SU-DHL-6 (cell line): ENCODE data around the gene SPIN2B.

Experiments used
- H2AFZ ChIP-seq: fragments of 200-600 bp; sonication (generic); 2 replicates; pipeline ENCODE4 v1.6.1; 2014; ENCODE audit warnings: low read depth, mild to moderate bottlenecking, moderate library complexity, mixed read lengths, antibody characterized with exemption, low read length; ENCODE audit not compliant: severe bottlenecking
- H3F3A ChIP-seq: fragments of 200-600 bp; shearing (Covaris generic); 2 replicates; pipeline ENCODE4 v1.6.0; 2016; ENCODE audit warnings: antibody characterized with exemption, mild to moderate bottlenecking; ENCODE audit not compliant: insufficient read depth
- H3K27ac ChIP-seq: fragments of 200-600 bp; sonication (generic); 2 replicates; pipeline ENCODE4 v1.5.1; 2016; ENCODE audit warnings: low read depth, mild to moderate bottlenecking, low read length, moderate library complexity, mixed read lengths
- H3K27me3 ChIP-seq: fragments of 200-600 bp; sonication (generic), shearing (Covaris generic); 2 replicates; pipeline ENCODE4 v1.6.0; 2014; ENCODE audit warnings: mild to moderate bottlenecking, low read length
- H3K36me3 ChIP-seq: fragments of 200-600 bp; sonication (generic); 2 replicates; pipeline ENCODE4 v1.6.1; 2014; ENCODE audit warnings: mild to moderate bottlenecking, low read length, mixed read lengths
- H3K4me2 ChIP-seq: fragments of 300-600, 200-600 bp; shearing (Covaris generic), sonication (generic); 2 replicates; pipeline ENCODE4 v1.6.0; 2014; ENCODE audit warnings: low read length, low read depth, mild to moderate bottlenecking; ENCODE audit not compliant: poor library complexity, severe bottlenecking
- H3K4me3 ChIP-seq: fragments of 200-600 bp; sonication (generic); 2 replicates; pipeline ENCODE4 v1.5.1; 2014; ENCODE audit warnings: antibody characterized with exemption, low read length, mild to moderate bottlenecking, mixed read lengths; ENCODE audit not compliant: insufficient read depth, poor library complexity, severe bottlenecking
- H3K79me2 ChIP-seq: fragments of 200-600 bp; sonication (generic); 2 replicates; pipeline ENCODE4 v1.6.1; 2014; ENCODE audit warnings: mild to moderate bottlenecking, low read length, moderate library complexity; ENCODE audit not compliant: insufficient read depth
- H3K9ac ChIP-seq: fragments of 200-600 bp; sonication (generic); 2 replicates; pipeline ENCODE4 v1.7.0; 2014; ENCODE audit warnings: mild to moderate bottlenecking, low read length
- H3K9me2 ChIP-seq: fragments of 200-600 bp; sonication (generic); replicated peaks from 2 replicates; pipeline ENCODE4 v1.6.1; 2014; ENCODE audit warnings: low read length; ENCODE audit not compliant: insufficient read depth
- H3K9me3 ChIP-seq: fragments of 200-600 bp; sonication (generic); 2 replicates; pipeline ENCODE4 v1.6.1; 2014; ENCODE audit warnings: low read length, mixed read lengths; ENCODE audit not compliant: insufficient read depth
- H4K20me1 ChIP-seq: fragments of 200-600 bp; sonication (generic); 2 replicates; pipeline ENCODE4 v1.6.1; 2014; ENCODE audit warnings: low read depth, mild to moderate bottlenecking, antibody characterized with exemption, low read length, moderate library complexity, mixed read lengths
- CTCF ChIP-seq: fragments of 200-600 bp; sonication (generic); IDR thresholded peaks from one replicate; pipeline ENCODE4 v1.5.1; 2017; ENCODE audit warnings: antibody characterized with exemption, mild to moderate bottlenecking, low read length, moderate library complexity; ENCODE audit not compliant: insufficient read depth, poor library complexity, severe bottlenecking
- EZH2phosphoT487 ChIP-seq: fragments of 200-600 bp; sonication (generic), shearing (Covaris generic); conservative IDR thresholded peaks from 2 replicates; pipeline ENCODE4 v1.6.1; 2018; ENCODE audit warnings: mild to moderate bottlenecking, antibody characterized with exemption, low read length, moderate library complexity, mixed read lengths

Gene SPIN2B

GRCh38 chrX:57083143-57083542 is 38.2 kb downstream of the SPIN2B start:
- H3K27me3 ChIP-seq = no peaks in the 10 kb centered on the region
- H3K4me2 ChIP-seq = no peak overlapping the region
- no peaks in the 10 kb centered on the region for H4K20me1 ChIP-seq
- no peak overlapping the region for H3K27ac ChIP-seq
- no peaks in the 10 kb centered on the region for H3K79me2 ChIP-seq
- H3K9me2 ChIP-seq = no peaks in the 10 kb centered on the region
- no peak overlapping the region for H3K4me3 ChIP-seq
- H2AFZ ChIP-seq = no peak overlapping the region
- H3K9ac ChIP-seq = no peak overlapping the region
- no peaks in the 10 kb centered on the region for H3K36me3 ChIP-seq
- no peaks in the 10 kb centered on the region for H3K9me3 ChIP-seq
- no peaks in the 10 kb centered on the region for H3F3A ChIP-seq
- TF ChIP-seq CTCF = no peak
- TF ChIP-seq EZH2phosphoT487 = no peak

- Histone ChIP-seq H4K20me1 (no peaks in the 10 kb centered on the region), H3K9me3 (no peaks in the 10 kb centered on the region), H3K27ac (no peak overlapping the region), H3K36me3 (no peaks in the 10 kb centered on the region), H3K4me2 (no peak overlapping the region), H2AFZ (no peak overlapping the region), H3K9me2 (no peaks in the 10 kb centered on the region), H3K4me3 (no peak overlapping the region), H3K27me3 (no peaks in the 10 kb centered on the region), H3K9ac (no peak overlapping the region), H3K79me2 (no peaks in the 10 kb centered on the region), H3F3A (no peaks in the 10 kb centered on the region)
- TF ChIP-seq EZH2phosphoT487 (no peak), CTCF (no peak)
Measured at GRCh38 chrX:57074458-57074857, 46.9 kb downstream of the SPIN2B start.

- no peak overlapping the region for H3K9ac ChIP-seq
- no peaks in the 10 kb centered on the region for H3K36me3 ChIP-seq
- no peak overlapping the region for H3K4me3 ChIP-seq
- H3K4me2 ChIP-seq = no peak overlapping the region
- TF ChIP-seq EZH2phosphoT487 (no peak), CTCF (no peak)
- H3K9me2 ChIP-seq = no peaks in the 10 kb centered on the region
- H2AFZ ChIP-seq = no peak overlapping the region
- H3K27me3 ChIP-seq = no peaks in the 10 kb centered on the region
- no peak overlapping the region for H3K27ac ChIP-seq
- H3K9me3 ChIP-seq = no peaks in the 10 kb centered on the region
- H3F3A ChIP-seq = no peaks in the 10 kb centered on the region
- no peaks in the 10 kb centered on the region for H3K79me2 ChIP-seq
- no peaks in the 10 kb centered on the region for H4K20me1 ChIP-seq
Measured at GRCh38 chrX:57070185-57070984, 51.0 kb downstream of the SPIN2B start.
